ENCODE data around the gene DHX29.
A peak's percentile ranks its signal among the peaks of the same experiment; 100 is the strongest.

DHX29 gene

GRCh38 chr5:55232985-55233928 is 74.2 kb downstream of the DHX29 start, which contains the start of gene CCNO:
Gene CCNO (minus strand): TSS chr5:55233608. CDS start chr5:55233523, 85 bp downstream.
- DNase-seq (ENCODE audit: low read depth, low spot score), result peak; percentile 43
- peak within 1 kb of the TSS; percentile 35 for H3K27ac ChIP-seq

GRCh38 chr5:55232271-55232984 is 75.1 kb downstream of the DHX29 start:
- no peak for DNase-seq (ENCODE audit: low read depth, low spot score)
- peak overlapping the region; percentile 35 for H3K27ac ChIP-seq

GRCh38 chr5:55231919-55232270 is 75.6 kb downstream of the DHX29 start:
- DNase-seq (ENCODE audit: low read depth, low spot score), result no peak
- H3K27ac ChIP-seq, result no peak overlapping the region

GRCh38 chr5:55231029-55231918 is 76.2 kb downstream of the DHX29 start:
- DNase-seq (ENCODE audit: low read depth, low spot score), result no peak
- no peak overlapping the region for H3K27ac ChIP-seq

- no peak overlapping the region for H3K27ac ChIP-seq
- DNase-seq (ENCODE audit: low read depth, low spot score), result no peak
These were observed 77.3 kb downstream of the DHX29 start for GRCh38 chr5:55230086-55230629.

GRCh38 chr5:55227664-55228430 is 79.6 kb downstream of the DHX29 start:
- H3K27ac ChIP-seq, result no peak overlapping the region
- no peak for DNase-seq (ENCODE audit: low read depth, low spot score)

- no peak within 1 kb of the TSS for H3K27ac ChIP-seq
- DNase-seq (ENCODE audit: low read depth, low spot score), result no peak
These were observed 80.4 kb downstream of the DHX29 start, which contains the start of gene MCIDAS for GRCh38 chr5:55226934-55227663. Gene MCIDAS (minus strand): TSS chr5:55227315. CDS start chr5:55227138, 177 bp downstream.

GRCh38 chr5:55226027-55226933 is 81.2 kb downstream of the DHX29 start:
- no peak overlapping the region for H3K27ac ChIP-seq
- DNase-seq (ENCODE audit: low read depth, low spot score), result no peak

GRCh38 chr5:55225346-55225745 is 82.1 kb downstream of the DHX29 start:
- DNase-seq (ENCODE audit: low read depth, low spot score), result no peak
- H3K27ac ChIP-seq, result no peak overlapping the region

- DNase-seq (ENCODE audit: low read depth, low spot score), result no peak
- no peak overlapping the region for H3K27ac ChIP-seq
These were observed 83.7 kb downstream of the DHX29 start for GRCh38 chr5:55223812-55224240.

GRCh38 chr5:55222985-55223811 is 84.3 kb downstream of the DHX29 start:
- DNase-seq (ENCODE audit: low read depth, low spot score), result no peak

GRCh38 chr5:55222092-55222984 is 85.2 kb downstream of the DHX29 start:
- no peak for DNase-seq (ENCODE audit: low read depth, low spot score)
- no peak overlapping the region for H3K27ac ChIP-seq

More at GRCh38 chr5:55222985-55223811, 84.3 kb downstream of the DHX29 start:
- no peak overlapping the region for H3K27ac ChIP-seq

- no peak for DNase-seq (ENCODE audit: low read depth, low spot score)
- H3K27ac ChIP-seq, result no peak overlapping the region
These were observed 86.9 kb downstream of the DHX29 start for GRCh38 chr5:55220433-55221185.

GRCh38 chr5:55219770-55220169 is 87.7 kb downstream of the DHX29 start:
- H3K27ac ChIP-seq, result no peak overlapping the region
- DNase-seq (ENCODE audit: low read depth, low spot score), result no peak

- peak; percentile 66 for DNase-seq (ENCODE audit: low read depth, low spot score)
- H3K27ac ChIP-seq, result no peak overlapping the region
These were observed 88.5 kb downstream of the DHX29 start for GRCh38 chr5:55218967-55219366.

Measured in epithelial cell of prostate (primary cell).